Activated CD4-positive, alpha-beta memory T cell treated with anti-CD3 and anti-CD28 coated beads, Interleukin-2, amount 10 ng/mL, durations not matched to agents 7 days and 5 days (primary cell): ENCODE data around the gene RPF1. TPM values are rescaled to one million over a fixed set of nuclear protein-coding genes. Genes with fewer than 3 reads are reported as not detected.
"Not testable (repeated sequence)": the region's sequence is repeated elsewhere in the genome, so short reads cannot be mapped to it uniquely, and the experiment has no call there.

Source experiments
- CTCF ChIA-PET: fragments of 350-600 bp; sonication (Branson Sonifier 250); formaldehyde crosslinking; loops from one replicate; lab custom pipeline; 2021; ENCODE audit warnings: antibody characterized with exemption, inconsistent platforms; lab: Charles Lee
- POLR2A ChIA-PET: fragments of 350-600 bp; sonication (Branson Sonifier 250); formaldehyde crosslinking; loops from one replicate; lab custom pipeline; 2021; ENCODE audit warnings: antibody characterized with exemption; lab: Charles Lee
- DNase-seq: peaks from one replicate; pipeline ENCODE4 v3.0.0-alpha.2; 2020
- H3K27ac Mint-ChIP-seq: one replicate; pipeline ENCODE4 v1.8.0; 2021; ENCODE audit warnings: mild to moderate bottlenecking, mixed read lengths
- H3K27me3 Mint-ChIP-seq: one replicate; pipeline ENCODE4 v1.8.0; 2021; ENCODE audit warnings: mixed read lengths
- H3K36me3 Mint-ChIP-seq: one replicate; pipeline ENCODE4 v1.8.0; 2021; ENCODE audit warnings: low read depth, mixed read lengths
- H3K4me1 Mint-ChIP-seq: one replicate; pipeline ENCODE4 v1.8.0; 2021; ENCODE audit warnings: mixed read lengths
- H3K4me3 Mint-ChIP-seq: one replicate; pipeline ENCODE4 v1.8.0; 2021; ENCODE audit warnings: mild to moderate bottlenecking, mixed read lengths
- H3K9me3 Mint-ChIP-seq: one replicate; pipeline ENCODE4 v1.8.0; 2021; ENCODE audit warnings: mixed read lengths
- total RNA-seq, 2 experiments: library from RNA; stranded (reverse); gene quantifications; one replicate each; pipeline ENCODE4 v1.2.3, GENCODE V29; 2021

RPF1 gene
- total RNA-seq, 2 experiments from 2014 or later: 37.8 to 39.7 TPM

DNA sequence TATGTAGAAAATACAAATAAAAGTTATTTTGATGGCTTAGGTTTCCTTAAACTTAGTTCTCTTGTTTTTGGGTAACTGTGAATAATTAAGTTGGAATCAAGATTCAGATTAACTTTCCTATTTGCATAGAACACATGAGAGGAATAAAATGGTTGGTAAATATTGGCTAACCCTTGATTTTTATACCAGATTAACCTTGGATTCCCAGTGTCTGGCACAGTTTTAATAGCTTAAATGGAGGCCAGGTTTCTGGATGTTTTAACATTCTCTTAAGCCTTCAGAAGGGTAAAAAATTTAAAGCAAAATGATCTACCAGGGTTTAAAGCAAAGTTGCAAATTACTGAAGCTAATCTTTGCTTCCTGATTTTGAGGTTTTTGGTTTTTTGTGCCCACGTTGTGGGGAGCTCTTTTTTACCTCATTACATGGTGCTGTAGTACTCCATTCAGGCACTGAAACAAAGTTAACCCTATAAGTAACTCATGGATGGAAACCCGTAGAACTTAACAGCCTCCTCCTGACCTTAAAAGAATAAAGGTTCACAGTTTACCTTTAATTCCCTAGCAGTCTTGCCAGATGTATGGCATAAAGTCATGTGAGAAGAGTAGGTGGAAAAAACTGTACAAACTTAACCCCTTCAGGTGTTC, 18.7 kb downstream of the RPF1 start:
- Mint-ChIP-seq H3K9me3 (no peaks in the 10 kb centered on the region), H3K27me3 (no peaks in the 10 kb centered on the region), H3K4me3 (no peak overlapping the region), H3K4me1 (peaks cover 28% of the 10 kb centered on the region), H3K27ac (no peak overlapping the region), H3K36me3 (peaks cover 58% of the 10 kb centered on the region)
- ChIA-PET POLR2A (interaction anchor here (0.8 to 1.5 kb wide), 3 partner anchors 8 to 75 kb away, joined by 4 to 9 read pairs (median 5); partner anchors contain the start of genes GNG5, RPF1 and SPATA1), CTCF (interaction anchor here (0.7 to 1.1 kb wide), 2 partner anchors 122 to 354 kb away, joined by 3 read pairs; partner anchors contain the start of gene PRKACB)
- DNase-seq: no peak

DNA sequence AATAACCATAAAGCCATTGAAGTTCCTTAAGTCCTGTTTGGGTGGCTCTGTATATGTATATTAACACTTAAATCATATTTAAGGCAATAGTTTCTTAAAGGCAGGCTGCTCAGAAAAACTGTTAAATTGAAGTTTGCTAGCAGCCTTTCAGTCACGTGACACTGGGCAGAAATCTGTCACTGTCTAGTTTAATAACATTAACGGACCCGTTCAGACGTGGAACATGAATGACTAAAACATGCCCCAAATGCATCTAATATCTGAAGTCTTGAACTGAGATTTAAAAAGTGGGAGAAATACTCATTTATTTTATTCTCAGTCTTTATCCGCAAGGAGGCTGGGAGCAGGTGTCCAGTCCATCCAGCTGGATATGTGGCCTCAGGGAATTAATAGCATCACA, 23.9 kb downstream of the RPF1 start:
- DNase-seq: no peak
- Mint-ChIP-seq H3K9me3 (no peaks in the 10 kb centered on the region), H3K4me1 (peaks cover 52% of the 10 kb centered on the region), H3K27ac (no peak overlapping the region), H3K36me3 (peaks cover 60% of the 10 kb centered on the region), H3K27me3 (no peaks in the 10 kb centered on the region), H3K4me3 (peak overlapping the region; percentile 6)
- POLR2A ChIA-PET: interaction anchor here (1.0 to 6.3 kb wide), 4 partner anchors 23 to 359 kb away, joined by 3 to 209 read pairs (median 50); partner anchors contain the start of genes CTBS, PRKACB and RPF1
- CTCF ChIA-PET: interaction anchor here (1.4 kb wide), 1 partner anchor 23 kb away, joined by 5 read pairs; no protein-coding TSS in a partner anchor

DNA sequence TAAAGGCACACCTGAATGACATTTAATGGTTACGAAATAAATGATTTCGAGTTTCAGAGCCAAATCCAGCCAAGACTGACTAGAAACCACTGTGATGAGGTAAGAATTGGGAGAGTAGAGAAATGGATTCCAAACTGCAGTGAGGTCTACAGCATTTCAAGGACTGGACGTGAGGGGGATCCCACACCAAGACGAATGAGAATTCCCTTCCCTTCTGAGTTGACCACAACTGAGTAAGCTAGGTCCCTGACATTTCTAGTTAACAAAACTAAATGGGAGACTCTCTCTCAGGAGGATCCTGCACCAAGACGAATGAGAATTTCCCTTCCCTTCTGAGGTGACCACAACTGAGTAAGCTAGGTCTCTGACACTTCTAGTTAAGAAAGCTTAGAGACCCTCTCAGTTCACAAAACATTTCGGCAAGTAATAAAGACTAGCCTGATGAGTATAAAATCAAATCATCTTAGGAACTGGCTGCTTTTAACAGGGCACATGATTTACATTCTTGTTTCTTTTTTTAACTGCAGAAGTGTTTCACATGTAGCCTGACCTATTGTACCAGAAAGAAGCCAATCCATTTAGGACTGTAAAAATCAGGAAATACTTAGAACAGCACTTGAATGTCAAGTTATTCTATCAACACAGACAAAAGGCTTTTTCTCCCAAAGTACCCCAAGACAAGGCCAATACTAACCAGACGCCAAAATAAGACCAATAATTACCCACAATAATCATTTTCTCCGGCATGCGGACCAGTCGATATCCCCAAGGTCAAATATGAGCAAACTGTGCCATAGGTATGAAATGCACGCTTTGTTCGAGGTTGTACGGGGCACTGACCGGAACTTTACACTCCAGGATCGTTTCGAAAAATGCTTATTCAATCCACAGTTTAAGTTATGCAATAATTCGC, 25.8 kb downstream of the RPF1 start:
- peaks cover 68% of the 10 kb centered on the region for H3K36me3 Mint-ChIP-seq
- H3K4me1 Mint-ChIP-seq: peaks cover 51% of the 10 kb centered on the region
- H3K27ac Mint-ChIP-seq: peak overlapping the region; percentile 93
- CTCF ChIA-PET: interaction anchor here (1.0 to 3.6 kb wide), 8 partner anchors 24 to 431 kb away, joined by 3 to 27 read pairs (median 3); partner anchors contain the start of gene CTBS
- DNase-seq: no peak
- H3K27me3 Mint-ChIP-seq: no peaks in the 10 kb centered on the region
- H3K4me3 Mint-ChIP-seq: peak overlapping the region; percentile 95
- peaks cover 11% of the 10 kb centered on the region for H3K9me3 Mint-ChIP-seq
- POLR2A ChIA-PET: interaction anchor here (1.1 to 6.3 kb wide), 15 partner anchors 10 to 427 kb away, joined by 3 to 209 read pairs (median 12); partner anchors contain the start of genes CTBS, PRKACB, RPF1 and SSX2IP

DNA sequence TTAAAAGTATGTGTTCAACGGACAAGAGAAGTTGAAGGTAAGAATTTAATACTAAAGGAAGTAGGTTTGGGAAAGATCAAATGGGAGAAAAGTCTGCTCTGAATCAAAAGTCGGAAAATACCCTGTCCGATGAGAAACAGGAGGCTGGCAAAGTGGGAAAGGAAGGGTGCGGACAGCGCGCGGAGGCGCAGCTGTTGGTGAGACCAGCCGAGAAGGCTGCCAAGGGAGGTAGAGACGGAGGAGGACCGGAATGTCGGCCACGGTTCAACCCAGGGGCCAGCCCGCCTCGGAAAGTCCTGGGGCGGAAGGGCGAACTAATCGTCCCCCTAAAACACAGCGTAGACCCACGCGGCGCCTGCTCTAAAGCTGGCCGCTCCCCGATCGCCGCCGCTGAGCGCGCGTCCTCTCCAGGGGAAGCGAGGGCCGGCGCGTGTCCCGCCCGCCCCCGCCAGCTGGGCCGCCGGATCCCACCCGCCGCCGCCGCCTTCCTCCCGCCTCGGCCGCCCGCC, 26.5 kb downstream of the RPF1 start:
- POLR2A ChIA-PET: interaction anchor here (0.8 to 6.3 kb wide), 23 partner anchors 8 to 998 kb away, joined by 3 to 209 read pairs (median 9); partner anchors contain the start of genes BCL10, CTBS, PRKACB and RPF1
- Mint-ChIP-seq H3K9me3 (peaks cover 14% of the 10 kb centered on the region), H3K4me3 (peak overlapping the region; percentile 95), H3K36me3 (peaks cover 64% of the 10 kb centered on the region), H3K27ac (peak overlapping the region; percentile 97), H3K4me1 (peaks cover 48% of the 10 kb centered on the region), H3K27me3 (no peaks in the 10 kb centered on the region)
- DNase-seq: no peak
- CTCF ChIA-PET: interaction anchor here (0.7 to 3.6 kb wide), 10 partner anchors 25 to 361 kb away, joined by 3 to 27 read pairs (median 4); partner anchors contain the start of genes CTBS and PRKACB

DNA sequence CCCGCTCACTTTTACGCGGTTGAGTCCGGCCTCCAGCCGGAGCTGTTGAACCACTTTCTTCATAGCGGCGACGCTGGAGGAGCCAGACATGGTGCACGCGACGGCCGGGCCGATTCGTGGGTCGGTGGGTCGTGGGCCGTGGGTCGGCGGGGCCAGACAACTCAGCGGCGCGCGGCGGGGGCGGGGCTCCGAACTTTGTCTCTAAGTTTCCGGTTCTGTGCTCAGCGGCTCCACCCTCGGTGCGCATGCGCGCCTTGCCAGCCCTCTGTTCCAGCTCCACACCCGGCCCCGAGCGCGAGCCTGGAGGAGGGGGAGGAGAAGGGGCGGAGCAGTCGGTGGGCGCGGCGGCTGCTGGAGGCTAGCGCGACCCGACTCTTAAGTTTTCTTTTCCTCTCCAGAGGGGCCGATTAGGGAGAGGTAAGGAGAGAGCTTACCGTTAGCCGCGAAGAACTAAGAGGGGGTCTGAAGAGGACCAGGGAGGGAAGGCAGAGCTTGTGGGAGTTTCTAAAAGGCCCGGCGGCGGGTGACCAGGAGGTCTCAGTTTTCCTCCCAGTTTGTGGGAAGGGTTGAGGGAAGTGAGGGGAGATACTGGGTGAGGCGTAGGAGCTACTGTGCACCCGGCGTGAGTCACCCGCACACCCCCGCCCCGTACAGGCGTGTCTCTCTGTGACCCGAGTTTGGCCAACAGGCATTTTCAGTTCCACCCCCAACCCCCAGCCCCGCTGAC, 27.1 kb downstream of the RPF1 start, which contains the start of the genes GNG5 and SPATA1:
TSS of gene GNG5 (minus strand) at position 580 of the 727 bp plus-strand sequence. CDS start at position 90, 490 bp downstream.
TSS of gene SPATA1 (plus strand) at position 385 of the 727 bp plus-strand sequence. CDS start 9,974 bp downstream, outside the sequence.
- Mint-ChIP-seq H3K4me3 (peak within 1 kb of the TSS; percentile 95), H3K36me3 (peaks cover 61% of the 10 kb centered on the region), H3K27me3 (no peaks in the 10 kb centered on the region), H3K4me1 (peaks cover 43% of the 10 kb centered on the region), H3K27ac (peak within 1 kb of the TSS; percentile 97), H3K9me3 (peaks cover 14% of the 10 kb centered on the region)
- peak; percentile 98 for DNase-seq
- ChIA-PET POLR2A (interaction anchor here (0.7 to 6.3 kb wide), 25 partner anchors 8 to 998 kb away, joined by 3 to 209 read pairs (median 8); partner anchors contain the start of genes BCL10, CTBS, PRKACB and RPF1), CTCF (interaction anchor here (0.6 to 3.6 kb wide), 11 partner anchors 26 to 741 kb away, joined by 3 to 27 read pairs (median 4); partner anchors contain the start of genes CTBS and PRKACB)

DNA sequence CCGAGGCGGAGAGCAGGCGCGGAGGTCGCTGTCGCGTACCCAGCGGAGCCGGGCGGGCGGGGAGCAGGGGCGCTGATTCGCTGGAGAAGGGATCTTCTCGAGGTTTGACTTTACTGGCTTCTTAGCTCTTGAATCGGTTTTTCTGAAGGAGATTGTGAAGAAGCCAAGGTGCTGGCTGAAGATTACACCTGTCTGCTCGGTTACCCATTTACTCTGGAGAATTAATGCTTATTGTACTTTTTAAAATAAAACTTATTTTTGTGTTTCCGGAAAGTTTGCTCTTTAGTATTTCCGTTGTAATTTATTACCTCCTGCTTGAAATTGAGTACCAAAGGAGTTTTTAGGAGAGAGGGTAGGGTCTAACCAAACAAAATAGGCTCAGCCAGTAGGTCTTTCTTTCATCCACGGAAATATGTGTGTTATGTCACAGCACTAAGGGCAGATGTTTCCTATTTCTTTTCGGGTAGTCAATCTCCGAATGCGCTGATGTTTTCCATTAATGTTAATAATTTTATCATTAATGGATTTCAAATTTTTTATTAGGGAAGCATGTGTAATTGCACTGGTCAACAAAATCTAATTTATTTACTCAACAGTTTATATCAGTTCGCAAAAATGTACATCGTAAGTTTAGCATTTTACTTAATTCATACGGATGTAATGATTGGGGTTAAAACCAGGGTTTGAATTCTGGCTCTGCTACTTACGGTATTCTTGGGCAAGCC, 27.8 kb downstream of the RPF1 start:
- DNase-seq: no peak
- Mint-ChIP-seq H3K27ac (peak overlapping the region; percentile 97), H3K4me3 (peak overlapping the region; percentile 95), H3K9me3 (peaks cover 14% of the 10 kb centered on the region), H3K4me1 (peaks cover 35% of the 10 kb centered on the region), H3K36me3 (peaks cover 54% of the 10 kb centered on the region), H3K27me3 (no peaks in the 10 kb centered on the region)
- ChIA-PET CTCF (interaction anchor here (0.6 to 3.6 kb wide), 7 partner anchors 27 to 740 kb away, joined by 3 to 27 read pairs (median 6); partner anchors contain the start of genes CTBS and PRKACB), POLR2A (interaction anchor here (0.6 to 6.3 kb wide), 25 partner anchors 9 to 999 kb away, joined by 3 to 209 read pairs (median 8); partner anchors contain the start of genes BCL10, C1orf52, CTBS and PRKACB)

DNA sequence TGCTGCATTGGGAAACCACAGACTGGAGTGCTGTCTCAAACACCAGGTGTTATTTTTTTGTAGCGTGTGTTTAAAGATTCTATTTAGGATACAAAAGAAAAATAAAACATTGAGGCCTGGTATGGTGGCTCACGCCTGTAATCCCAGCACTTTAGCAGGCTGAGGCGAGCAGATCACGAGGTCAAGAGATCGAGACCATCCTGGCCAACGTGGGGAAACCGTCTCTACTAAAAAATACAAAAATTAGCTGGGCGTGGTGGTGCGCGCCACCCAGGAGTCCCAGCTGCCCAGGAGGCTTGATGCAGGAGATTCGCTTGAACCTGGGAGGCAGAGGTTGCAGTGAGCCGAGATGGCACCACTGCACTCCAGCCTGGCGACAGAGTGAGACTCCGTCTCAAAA, 28.8 kb downstream of the RPF1 start:
- Mint-ChIP-seq H3K4me1 (peaks cover 29% of the 10 kb centered on the region), H3K9me3 (peaks cover 14% of the 10 kb centered on the region), H3K36me3 (peaks cover 53% of the 10 kb centered on the region), H3K4me3 (peak overlapping the region; percentile 95)
- POLR2A ChIA-PET: interaction anchor here (3.1 to 6.3 kb wide), 3 partner anchors 13 to 182 kb away, joined by 24 to 209 read pairs (median 30); partner anchors contain the start of genes CTBS and SSX2IP
- H3K27ac Mint-ChIP-seq, CTCF ChIA-PET, H3K27me3 Mint-ChIP-seq, DNase-seq: not testable (repeated sequence)

DNA sequence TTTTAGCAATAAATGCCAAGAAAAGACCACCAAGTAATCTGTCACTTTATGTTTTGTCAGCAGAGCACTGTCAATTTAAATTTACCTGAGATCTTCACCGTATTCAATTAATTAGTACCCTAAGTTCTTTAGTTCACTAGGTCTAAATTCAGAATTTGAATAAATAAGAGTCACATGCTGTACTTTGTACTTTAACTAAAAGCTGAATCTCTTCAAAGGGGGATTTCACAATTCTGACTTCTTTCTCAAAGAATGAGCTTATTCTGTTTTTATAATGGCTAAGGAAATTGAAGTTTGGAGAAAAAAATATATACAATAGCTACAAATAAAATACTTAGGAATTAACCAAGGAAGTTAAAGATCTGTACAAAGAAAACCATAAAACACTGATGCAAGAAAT, 29.4 kb downstream of the RPF1 start:
- Mint-ChIP-seq H3K4me1 (peaks cover 23% of the 10 kb centered on the region), H3K36me3 (peaks cover 47% of the 10 kb centered on the region), H3K4me3 (peak overlapping the region; percentile 16), H3K27ac (no peak overlapping the region), H3K27me3 (no peaks in the 10 kb centered on the region), H3K9me3 (peaks cover 14% of the 10 kb centered on the region)
- DNase-seq: no peak
- ChIA-PET POLR2A (interaction anchor here (2.5 kb wide), 1 partner anchor 65 kb away, joined by 21 read pairs; the partner anchor contains the start of gene CTBS), CTCF (no interaction called here)

DNA sequence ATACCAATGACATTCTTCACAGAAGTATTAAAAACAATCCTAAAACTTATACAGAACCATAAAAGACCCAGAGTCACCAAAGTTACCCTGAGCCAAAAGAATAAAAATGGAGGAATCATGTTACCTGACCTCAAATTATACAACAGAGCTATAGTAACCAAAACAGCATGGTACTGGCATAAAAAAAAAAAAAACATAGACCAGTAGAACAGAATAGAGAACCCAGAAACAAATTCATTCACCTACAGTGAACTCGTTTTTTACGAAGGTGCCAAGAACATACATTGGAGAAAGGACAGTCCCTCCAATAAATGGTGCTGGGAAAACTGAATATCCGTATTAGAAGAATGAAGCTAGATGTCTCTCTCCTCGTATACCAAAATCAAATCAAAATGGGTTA, 30.0 kb downstream of the RPF1 start:
- H3K4me3 Mint-ChIP-seq: no peak overlapping the region
- CTCF ChIA-PET: no interaction called here
- H3K4me1 Mint-ChIP-seq: peaks cover 18% of the 10 kb centered on the region
- peaks cover 45% of the 10 kb centered on the region for H3K36me3 Mint-ChIP-seq
- H3K27ac Mint-ChIP-seq: no peak overlapping the region
- peaks cover 14% of the 10 kb centered on the region for H3K9me3 Mint-ChIP-seq
- H3K27me3 Mint-ChIP-seq: no peaks in the 10 kb centered on the region
- DNase-seq: no peak
- POLR2A ChIA-PET: interaction anchor here (2.5 kb wide), 1 partner anchor 65 kb away, joined by 21 read pairs; the partner anchor contains the start of gene CTBS

DNA sequence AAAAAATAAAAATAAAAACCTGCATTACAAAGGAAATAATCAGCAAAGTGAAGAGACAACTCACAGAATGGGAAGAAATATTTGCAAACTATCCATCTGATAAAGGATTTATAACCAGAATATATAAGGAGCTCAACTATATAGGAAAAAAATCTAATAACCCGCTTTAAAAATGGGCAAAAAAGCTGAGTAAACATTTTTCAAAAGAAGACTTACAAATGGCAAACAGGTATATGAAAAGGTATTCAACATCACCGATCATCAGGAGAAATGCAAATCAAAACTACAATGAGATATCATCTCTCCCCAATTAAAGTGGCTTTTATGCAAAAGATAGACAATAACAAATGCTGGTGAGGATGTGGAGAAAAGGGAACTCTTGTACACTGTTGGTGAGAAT, 31.1 kb downstream of the RPF1 start:
- DNase-seq: no peak
- Mint-ChIP-seq H3K36me3 (peaks cover 37% of the 10 kb centered on the region), H3K4me3 (no peak overlapping the region), H3K9me3 (peaks cover 14% of the 10 kb centered on the region), H3K27ac (no peak overlapping the region), H3K27me3 (no peaks in the 10 kb centered on the region), H3K4me1 (peaks cover 9% of the 10 kb centered on the region)
- ChIA-PET POLR2A (interaction anchor here (2.5 kb wide), 1 partner anchor 64 kb away, joined by 21 read pairs; the partner anchor contains the start of gene CTBS), CTCF (interaction anchor here (0.7 to 1.4 kb wide), 4 partner anchors 10 to 272 kb away, joined by 3 to 5 read pairs (median 4); no protein-coding TSS in a partner anchor)
